Tibial nerve (tissue), 4 donors: ENCODE data around the gene PNMA1. TPM values are rescaled to one million over a fixed set of nuclear protein-coding genes. Genes with fewer than 3 reads are reported as not detected.
A peak's percentile ranks its signal among the peaks of the same experiment; 100 is the strongest.

Experiments
- DNase-seq, 2 donors: peaks; one replicate each; pipeline ENCODE4 v3.0.0-alpha.2; 2019; ENCODE audit warnings: low spot score in 2 of 2
- H3K27ac ChIP-seq, 4 donors: fragments of 200-600 bp; sonication (generic) in 3 of 4; one replicate each; pipeline ENCODE4 v1.5.1; 2017 to 2019; ENCODE audit warnings: mild to moderate bottlenecking in 1 of 4
- H3K27me3 ChIP-seq, 2 donors: fragments of 200-600 bp; sonication (generic) in 1 of 2; one replicate each; pipeline versions ENCODE4 v1.5.1 to v1.6.0; 2017 to 2019
- H3K36me3 ChIP-seq, 3 donors: fragments of 200-600 bp; sonication (generic); one replicate each; pipeline ENCODE4 v1.5.1; 2018 to 2019
- H3K4me1 ChIP-seq, 4 donors: fragments of 200-600 bp; sonication (generic) in 3 of 4; one replicate each; pipeline ENCODE4 v1.5.1; 2017 to 2019
- H3K4me3 ChIP-seq, 4 donors: fragments of 200-600 bp; sonication (generic) in 3 of 4; one replicate each; pipeline ENCODE4 v1.5.1; 2017 to 2019; ENCODE audit warnings: mild to moderate bottlenecking in 1 of 4, moderate library complexity in 1 of 4
- H3K9me3 ChIP-seq, 4 donors: fragments of 200-600 bp; sonication (generic) in 3 of 4; one replicate each; pipeline ENCODE4 v1.5.1; 2017 to 2019
- EP300 ChIP-seq, 2 donors: sonication (generic); formaldehyde crosslinking; IDR thresholded peaks; one replicate each; pipeline ENCODE4 v1.6.1; 2017; ENCODE audit warnings: antibody characterized with exemption in 2 of 2, mild to moderate bottlenecking in 1 of 2
- POLR2A ChIP-seq, 2 donors: fragments of 450-650 bp; IDR thresholded peaks; one replicate each; pipeline ENCODE4 v1.6.1; 2017; ENCODE audit warnings: antibody characterized with exemption in 2 of 2, mild to moderate bottlenecking in 2 of 2, moderate library complexity in 2 of 2
- WGBS, 2 donors: methylation state at CpG; one replicate each; pipeline ENCODE4 v1.1.5; 2018; 5-methylcytosine and 5-hydroxymethylcytosine counted together
- total RNA-seq, 4 donors: library from RNA; depleted of rRNA; stranded (reverse); fragments of >200 nt; gene quantifications; one replicate each; pipeline ENCODE4 v1.1.0, GENCODE V29; 2016
- TF ChIP-seq, protein P1 (sequence below), 5 experiments: fragments of 200-600 bp in 3 of 5; fragments of 450-650 bp in 2 of 5; sonication (generic) in 3 of 5; IDR thresholded peaks; one replicate each; pipeline ENCODE4 v1.5.1; 2016 to 2019; ENCODE audit warnings: antibody characterized with exemption in 5 of 5, mild to moderate bottlenecking in 3 of 5, moderate library complexity in 2 of 5

Gene PNMA1
- total RNA-seq, 4 donors from 2014 or later = 21.2 to 43.5 (median 34.2) TPM

DNA sequence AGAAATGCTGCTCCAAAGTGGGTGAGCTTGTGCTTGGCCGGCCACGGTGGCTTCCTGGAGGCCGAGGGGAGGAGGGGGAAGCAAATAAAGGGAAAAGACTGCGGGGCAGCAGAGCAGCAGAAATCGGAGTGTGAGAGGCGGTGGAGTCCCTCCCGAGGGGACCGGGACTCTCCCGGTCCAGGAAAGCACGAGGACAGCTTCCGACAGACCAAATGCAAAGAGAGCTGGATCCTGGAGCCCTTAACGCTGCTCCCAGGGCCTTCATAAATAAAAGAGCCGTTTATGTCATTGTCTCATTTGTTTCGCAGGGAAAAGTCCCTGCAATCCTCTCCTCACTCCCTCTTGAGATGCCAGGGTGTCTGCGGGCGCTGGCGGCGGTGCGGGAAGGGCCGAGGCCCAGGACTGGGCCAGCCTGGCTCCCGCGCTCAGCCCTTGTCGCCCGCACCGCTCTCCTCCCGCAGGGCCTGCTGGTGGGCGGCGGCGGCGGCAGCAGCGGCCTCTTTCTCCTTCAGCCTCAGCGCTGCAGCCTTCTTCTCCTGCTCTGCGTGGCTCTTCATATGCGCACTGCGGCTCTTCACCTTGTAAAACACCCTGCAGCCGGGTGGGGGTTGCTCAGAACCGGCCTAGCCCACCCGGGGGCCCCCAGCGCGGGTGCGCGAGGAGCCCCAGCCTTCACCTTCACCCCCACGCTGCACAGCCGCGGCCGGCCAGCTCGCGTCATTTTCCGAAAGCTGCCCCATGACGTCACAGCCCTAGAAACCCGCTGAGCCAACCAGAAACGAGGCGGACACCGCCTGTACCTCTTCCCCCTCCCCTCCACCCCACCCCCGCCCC lies 4.5 kb upstream of the PNMA1 start:
- no peak for DNase-seq
- H3K4me1 ChIP-seq = peaks cover 0 to 59% (median 38%) of the 10 kb centered on the region in 4 donors
- H3K36me3 ChIP-seq = peaks cover 0 to 75% (median 17%) of the 10 kb centered on the region in 3 donors
- peak overlapping the region in 3 of 4 donors; percentile 12 to 23 (median 13) for H3K4me3 ChIP-seq
- no peaks in the 10 kb centered on the region for H3K27me3 ChIP-seq
- H3K9me3 ChIP-seq = no peaks in the 10 kb centered on the region
- H3K27ac ChIP-seq = peak overlapping the region; percentile 71 to 88 (median 80)
- WGBS, 2 donors = 42 to 46% methylated on average over 42 to 52 of the region's 55 CpGs
- no peak for TF ChIP-seq POLR2A (IDR thresholded peaks at IDR 0.05)
- TF ChIP-seq, protein P1, sequence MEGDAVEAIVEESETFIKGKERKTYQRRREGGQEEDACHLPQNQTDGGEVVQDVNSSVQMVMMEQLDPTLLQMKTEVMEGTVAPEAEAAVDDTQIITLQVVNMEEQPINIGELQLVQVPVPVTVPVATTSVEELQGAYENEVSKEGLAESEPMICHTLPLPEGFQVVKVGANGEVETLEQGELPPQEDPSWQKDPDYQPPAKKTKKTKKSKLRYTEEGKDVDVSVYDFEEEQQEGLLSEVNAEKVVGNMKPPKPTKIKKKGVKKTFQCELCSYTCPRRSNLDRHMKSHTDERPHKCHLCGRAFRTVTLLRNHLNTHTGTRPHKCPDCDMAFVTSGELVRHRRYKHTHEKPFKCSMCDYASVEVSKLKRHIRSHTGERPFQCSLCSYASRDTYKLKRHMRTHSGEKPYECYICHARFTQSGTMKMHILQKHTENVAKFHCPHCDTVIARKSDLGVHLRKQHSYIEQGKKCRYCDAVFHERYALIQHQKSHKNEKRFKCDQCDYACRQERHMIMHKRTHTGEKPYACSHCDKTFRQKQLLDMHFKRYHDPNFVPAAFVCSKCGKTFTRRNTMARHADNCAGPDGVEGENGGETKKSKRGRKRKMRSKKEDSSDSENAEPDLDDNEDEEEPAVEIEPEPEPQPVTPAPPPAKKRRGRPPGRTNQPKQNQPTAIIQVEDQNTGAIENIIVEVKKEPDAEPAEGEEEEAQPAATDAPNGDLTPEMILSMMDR (IDR thresholded peaks at IDR 0.05) = no peak
- TF ChIP-seq EP300 (IDR thresholded peaks at IDR 0.05) = no peak

DNA sequence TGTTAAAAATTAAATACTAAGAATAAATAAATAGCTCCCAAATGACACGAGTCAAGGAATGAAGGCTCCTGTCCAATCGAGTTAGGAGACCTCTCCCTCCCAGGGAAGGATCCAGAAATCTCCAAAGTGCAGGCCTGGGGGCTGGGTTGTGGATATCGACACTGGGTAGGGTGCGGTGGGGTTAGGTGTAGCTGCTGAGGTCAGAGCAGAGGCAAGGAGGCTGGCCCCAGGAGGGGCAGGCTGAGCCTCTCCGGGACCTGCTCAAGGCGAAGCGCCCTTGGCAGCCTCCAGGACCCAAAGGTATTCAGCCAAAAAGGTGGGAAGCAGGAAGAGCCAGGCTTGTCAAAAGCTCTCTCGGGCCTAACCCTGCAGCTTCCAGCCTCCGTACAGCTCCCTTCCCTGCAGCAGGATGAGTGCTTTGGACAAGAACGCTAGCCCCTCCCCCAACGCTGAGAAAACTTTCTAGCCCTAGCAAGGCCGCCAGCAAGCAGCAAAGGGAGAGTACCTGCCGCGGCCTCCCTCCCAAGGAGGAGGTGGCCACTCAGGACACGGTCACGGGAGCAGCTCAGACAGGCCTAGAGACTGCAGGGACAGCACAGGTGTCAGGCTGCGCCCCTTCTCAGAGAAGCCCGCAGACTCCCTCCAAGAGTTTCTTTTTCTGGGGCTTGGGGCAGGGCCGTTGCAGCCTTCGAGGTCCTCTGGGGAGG lies 3.7 kb upstream of the PNMA1 start:
- H3K27ac ChIP-seq = peak overlapping the region; percentile 71 to 88 (median 80)
- no peaks in the 10 kb centered on the region for H3K27me3 ChIP-seq
- 31 to 39% methylated on average over 10 to 20 of the region's 20 CpGs for WGBS, 2 donors
- H3K36me3 ChIP-seq = peaks cover 0 to 70% (median 17%) of the 10 kb centered on the region in 3 donors
- TF ChIP-seq, protein P1 (IDR thresholded peaks at IDR 0.05) = no peak
- TF ChIP-seq EP300 (IDR thresholded peaks at IDR 0.05) = peak in 1 of 2 donors; percentile 21
- no peak for DNase-seq
- peaks cover 0 to 51% (median 30%) of the 10 kb centered on the region in 4 donors for H3K4me1 ChIP-seq
- no peaks in the 10 kb centered on the region for H3K9me3 ChIP-seq
- peak overlapping the region in 2 of 4 donors; percentile 13 to 23 for H3K4me3 ChIP-seq

DNA sequence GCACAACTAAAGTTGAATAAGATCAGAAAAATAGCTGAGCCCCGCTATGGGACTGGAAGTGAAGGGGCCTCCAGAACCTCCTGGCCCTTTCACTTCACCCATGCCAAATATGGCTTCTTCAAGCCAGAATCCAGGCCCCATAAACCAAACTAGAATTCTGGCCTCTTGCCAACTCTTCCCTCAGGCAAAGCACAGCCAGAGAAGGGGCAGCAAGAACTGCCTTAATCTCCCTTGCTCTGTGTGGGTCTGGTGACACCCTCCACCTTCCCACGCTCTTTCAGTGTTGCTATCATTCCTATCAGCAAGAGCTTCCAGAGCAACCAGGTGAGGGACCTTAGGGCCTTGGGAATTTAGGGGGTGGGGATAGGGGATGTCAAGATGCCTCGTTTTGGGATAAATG lies 3.1 kb upstream of the PNMA1 start:
- TF ChIP-seq POLR2A (IDR thresholded peaks at IDR 0.05) = no peak
- TF ChIP-seq, protein P1 (IDR thresholded peaks at IDR 0.05) = no peak
- peak in 1 of 2 donors; percentile 7 for TF ChIP-seq EP300 (IDR thresholded peaks at IDR 0.05)
- no peak for DNase-seq
- WGBS, 2 donors = 39 to 51% methylated on average over 3 of the region's 3 CpGs
- Histone ChIP-seq H3K27me3 (no peaks in the 10 kb centered on the region), H3K4me1 (peaks cover 0 to 49% (median 25%) of the 10 kb centered on the region in 4 donors), H3K4me3 (no peak overlapping the region), H3K36me3 (peaks cover 0 to 64% (median 17%) of the 10 kb centered on the region in 3 donors), H3K27ac (peak overlapping the region; percentile 7 to 88 (median 80)), H3K9me3 (no peaks in the 10 kb centered on the region)

DNA sequence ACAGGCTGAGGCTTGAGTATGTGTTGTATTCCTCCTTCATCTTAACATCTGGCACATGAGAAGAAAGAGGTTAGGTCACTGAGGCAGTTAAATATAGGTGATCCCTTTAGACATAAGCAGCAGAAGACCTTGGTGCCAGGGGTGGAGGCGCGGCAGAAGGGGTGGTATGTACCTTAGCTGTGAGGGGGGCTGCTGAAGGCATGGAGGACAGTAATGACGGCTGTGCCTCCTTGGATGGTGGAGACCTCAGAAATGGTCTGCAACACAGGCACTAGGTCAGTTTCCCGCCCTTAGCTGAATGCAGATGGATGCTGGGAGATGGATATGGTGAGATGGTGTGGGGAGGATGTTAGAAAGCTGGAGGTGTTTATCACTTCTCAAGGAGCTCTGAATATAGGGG lies 1.5 kb upstream of the PNMA1 start:
- H3K36me3 ChIP-seq = peaks cover 0 to 48% (median 6%) of the 10 kb centered on the region in 3 donors
- H3K9me3 ChIP-seq = no peaks in the 10 kb centered on the region
- TF ChIP-seq POLR2A (IDR thresholded peaks at IDR 0.05) (no peak), EP300 (IDR thresholded peaks at IDR 0.05) (no peak)
- TF ChIP-seq, protein P1 (IDR thresholded peaks at IDR 0.05) = no peak
- H3K4me1 ChIP-seq = peaks cover 0 to 55% (median 30%) of the 10 kb centered on the region in 4 donors
- H3K4me3 ChIP-seq = no peak overlapping the region
- H3K27me3 ChIP-seq = no peaks in the 10 kb centered on the region
- 88 to 91% methylated on average over 4 of the region's 4 CpGs for whole genome bisulfite sequencing, 2 donors
- no peak for DNase-seq
- H3K27ac ChIP-seq = peak overlapping the region in 2 of 4 donors; percentile 96 to 99
